GM04504 (cell line): ENCODE results near the gene CREB5.

Experiments used
- DNase-seq: peaks from one replicate; pipeline ENCODE4 v3.0.0-alpha.2; 2012; ENCODE audit warnings: low read depth

The CREB5 gene

DNA sequence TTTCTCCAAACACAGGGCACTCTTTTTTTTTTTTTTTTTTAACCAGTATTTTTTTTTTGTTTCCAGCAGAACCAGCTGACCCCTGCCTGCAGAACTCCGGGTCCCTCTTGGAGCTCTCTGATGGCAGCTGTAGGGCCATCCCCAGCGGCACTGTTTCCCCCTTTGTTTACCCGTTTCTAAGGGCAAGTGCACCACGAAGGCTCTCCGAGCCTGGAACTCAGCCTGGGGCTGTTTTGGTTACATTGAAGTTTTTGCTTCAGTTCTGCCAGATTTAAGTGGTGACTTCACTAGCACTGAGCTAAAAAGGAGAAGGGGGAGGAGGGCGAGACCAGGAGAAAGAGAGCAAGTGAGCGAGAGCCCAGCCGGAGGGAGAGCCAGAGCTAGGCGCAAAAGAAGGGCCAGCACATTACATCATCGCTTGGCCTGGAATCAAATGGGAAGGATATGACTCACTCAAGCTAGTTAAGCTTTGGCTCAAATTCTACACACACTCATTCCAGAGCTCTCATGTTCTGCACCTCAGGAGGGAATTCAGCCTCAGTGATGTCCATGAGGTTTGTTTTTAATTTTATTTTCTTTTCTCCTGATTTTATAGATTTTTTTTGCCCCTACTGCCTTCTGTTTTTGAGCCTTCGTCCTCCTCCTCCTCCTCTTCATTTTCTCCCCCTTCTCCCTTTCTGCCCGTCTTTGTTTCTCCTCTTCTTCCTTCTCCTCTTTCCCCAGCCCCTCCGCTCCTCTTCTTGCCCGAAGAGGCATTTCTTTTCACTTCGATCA, 273.5 kb downstream of the CREB5 start:
- DNase-seq, result peak; percentile 98

DNA sequence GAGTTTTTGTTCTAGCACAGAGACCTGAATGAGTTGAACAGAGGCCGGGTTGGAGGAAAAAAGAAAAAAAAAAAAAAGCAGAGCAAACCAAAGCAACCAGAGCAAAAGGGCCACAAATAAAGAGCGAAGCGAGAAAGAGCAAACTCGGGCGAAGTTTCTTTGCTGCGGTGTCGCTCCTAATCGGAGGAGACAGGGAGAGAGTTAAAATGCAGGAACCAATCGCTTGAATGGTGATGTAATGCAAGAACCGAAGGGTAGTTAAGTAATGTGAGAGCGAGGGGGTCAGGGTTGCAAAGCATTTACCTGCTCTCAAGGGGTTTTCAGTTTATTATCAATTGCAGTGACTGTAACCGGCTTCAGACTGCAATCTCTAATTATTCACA, 274.1 kb downstream of the CREB5 start:
- DNase-seq, result peak; percentile 10

DNA sequence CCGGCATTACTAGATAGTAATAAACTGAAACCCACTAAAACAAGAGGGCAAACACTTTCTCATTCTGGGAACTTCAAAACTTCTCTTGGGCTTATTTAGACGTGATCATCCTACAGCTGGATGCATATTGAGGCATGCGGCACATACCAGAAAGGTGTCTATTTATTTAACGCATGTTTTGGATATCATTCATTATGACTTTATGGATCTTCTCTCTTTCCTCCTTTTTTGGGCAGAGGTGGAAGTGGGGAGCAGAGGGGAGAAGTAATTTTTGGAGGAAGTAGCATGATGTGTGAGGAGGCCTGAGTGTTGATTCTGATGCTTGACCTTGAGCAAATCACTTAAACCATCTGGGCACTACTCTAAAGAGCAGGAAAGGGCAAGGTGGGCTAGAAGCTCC, 275.2 kb downstream of the CREB5 start:
- DNase-seq, result no peak

DNA sequence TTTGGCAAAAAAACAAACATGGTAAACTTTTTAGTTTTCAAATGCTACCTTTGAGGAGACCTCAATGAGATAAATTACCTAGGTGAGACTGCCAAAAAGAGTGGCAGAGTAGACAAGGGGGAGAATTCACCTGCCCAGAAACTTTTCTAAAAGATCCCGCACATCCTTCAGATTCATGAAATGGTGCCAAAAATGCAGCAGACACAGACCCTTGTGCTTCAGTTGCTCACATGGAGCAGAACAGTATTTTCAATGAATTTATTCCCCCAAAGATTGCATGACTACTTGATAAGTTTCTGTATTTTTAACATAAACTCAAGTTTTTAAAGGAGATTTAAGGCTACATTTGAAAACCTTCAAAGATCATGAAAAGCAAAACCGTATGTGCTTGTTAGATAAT, 275.9 kb downstream of the CREB5 start:
- DNase-seq, result no peak

DNA sequence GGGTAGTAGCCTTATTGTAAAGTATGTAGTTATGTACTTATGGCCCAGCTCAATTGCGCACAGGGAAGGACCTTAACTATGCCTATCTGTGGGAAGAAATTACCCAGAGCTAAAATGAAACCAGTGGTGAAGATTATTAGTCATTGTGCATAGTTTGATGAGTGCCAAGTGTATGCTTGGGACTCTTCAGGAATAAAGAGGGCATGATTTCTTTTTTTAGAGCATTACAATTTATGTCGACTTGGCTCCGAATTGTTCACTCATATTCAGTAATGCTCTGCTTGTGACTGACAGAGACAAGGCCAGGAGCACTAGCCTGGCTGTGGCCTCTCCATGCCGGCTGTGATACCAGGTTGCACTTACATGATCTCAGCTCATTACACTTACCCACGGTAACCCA, 276.3 kb downstream of the CREB5 start:
- peak; percentile 38 for DNase-seq

DNA sequence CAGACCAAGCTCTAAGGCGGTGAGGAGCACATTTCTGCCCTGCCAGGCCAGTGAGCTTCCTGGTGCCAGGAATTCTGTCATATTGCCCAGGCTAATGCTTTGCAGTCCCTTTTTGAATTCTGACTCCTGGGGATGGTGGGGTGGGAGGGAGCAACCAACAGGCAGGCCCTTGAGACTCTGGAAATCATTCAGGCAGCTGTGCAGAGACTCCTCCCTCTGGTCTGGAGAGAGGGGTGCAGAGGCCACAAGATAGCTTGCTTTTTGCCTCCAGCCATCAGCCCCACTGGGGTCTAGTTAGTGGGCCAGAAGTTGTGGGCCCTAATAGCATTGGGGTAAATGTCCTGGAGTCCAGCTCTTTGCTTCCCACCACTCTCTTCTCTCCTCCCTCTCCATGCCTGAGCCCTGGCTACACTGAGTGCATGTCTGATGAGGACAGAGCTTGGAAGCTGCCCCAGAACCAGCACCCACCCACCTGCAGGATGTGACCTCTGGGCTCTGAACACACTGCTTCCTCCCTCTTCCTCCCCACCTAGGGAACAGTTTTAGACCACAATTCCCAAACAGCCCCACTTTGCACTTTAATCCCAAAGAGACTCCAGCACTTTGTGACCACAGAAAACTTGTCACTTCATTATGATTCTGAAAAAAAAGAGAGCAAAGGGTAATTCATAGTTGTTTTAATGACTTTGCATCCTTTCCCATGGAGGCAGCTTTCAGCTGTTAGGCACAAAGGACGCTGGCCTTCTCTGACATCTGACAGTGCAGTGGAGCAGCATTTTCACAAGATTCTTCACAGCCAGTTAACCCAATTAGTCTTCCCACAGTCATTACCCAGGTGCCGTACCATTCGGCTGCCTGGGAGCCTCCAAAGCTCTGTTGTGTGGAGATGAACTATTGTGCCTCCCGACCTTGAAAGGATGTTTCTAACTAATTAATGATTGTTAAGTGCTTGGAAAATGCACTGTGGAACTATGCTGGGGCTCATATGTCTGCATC, 283.3 kb downstream of the CREB5 start:
- no peak for DNase-seq

DNA sequence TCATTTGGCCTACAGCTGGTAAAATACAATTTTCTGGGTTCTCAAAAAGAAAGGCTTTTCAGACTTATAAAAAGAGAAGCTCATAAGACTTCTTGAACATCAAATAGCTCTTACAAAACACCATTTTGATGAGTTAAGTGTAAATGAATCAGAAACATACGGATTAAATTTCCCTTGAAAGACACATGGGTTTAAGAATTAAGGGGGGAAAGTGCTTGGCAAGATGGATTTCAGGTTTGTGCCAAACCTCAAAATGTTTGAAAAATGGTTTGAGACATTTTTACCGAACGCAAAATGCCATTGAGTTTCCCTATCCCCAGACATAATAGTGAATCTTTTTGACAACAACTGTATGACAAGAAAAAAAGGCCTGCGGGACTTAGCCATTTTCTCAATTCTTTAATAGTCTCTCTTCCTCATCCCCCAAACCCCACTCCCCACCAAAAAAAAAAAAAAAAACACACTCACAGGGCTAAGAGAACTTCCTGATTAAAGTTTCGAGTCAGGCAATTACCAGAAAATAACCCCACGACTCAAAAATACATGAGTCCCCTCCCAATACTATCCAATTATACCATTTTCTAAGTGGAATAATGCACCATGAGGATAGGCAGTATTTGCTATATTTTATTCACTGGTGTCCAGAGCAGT, 285.7 kb downstream of the CREB5 start:
- DNase-seq, result peak; percentile 7

DNA sequence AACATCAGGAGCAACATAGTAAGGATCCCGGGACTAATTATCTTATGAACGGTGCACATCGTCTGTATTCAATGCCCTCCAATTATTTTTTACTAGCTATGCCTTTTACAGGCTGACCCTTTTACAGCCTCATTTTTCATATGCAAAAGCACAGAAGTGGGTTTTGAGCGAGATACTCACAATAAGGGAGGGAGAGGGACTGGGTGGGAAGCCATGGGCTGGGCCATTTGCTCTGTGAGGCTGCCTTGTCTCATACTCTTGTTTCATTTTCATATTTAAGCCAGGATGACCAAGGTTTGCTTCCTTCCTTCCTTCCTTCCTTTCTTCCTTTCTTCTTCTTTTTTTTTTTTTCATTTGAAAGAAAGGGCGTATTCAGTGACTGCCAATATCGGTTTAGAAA, 286.5 kb downstream of the CREB5 start:
- no peak for DNase-seq

DNA sequence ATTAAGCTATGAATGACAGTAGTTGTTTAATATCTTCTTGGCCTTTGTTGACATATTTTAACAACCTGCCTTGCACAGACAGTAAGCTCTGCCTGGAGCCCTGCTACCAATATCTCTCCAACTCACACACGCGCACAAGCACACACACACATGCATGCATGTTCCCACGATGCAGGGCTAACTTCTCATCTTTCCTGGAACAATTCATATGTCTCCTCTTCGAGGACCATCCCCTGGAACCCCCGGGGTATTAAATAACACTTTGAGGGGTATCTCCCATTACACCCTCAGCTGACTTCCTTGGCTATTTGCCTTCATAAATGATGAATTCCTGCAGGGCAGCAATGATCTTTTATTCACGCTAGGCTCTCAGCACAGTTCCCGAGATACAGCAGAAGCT, 287.8 kb downstream of the CREB5 start:
- DNase-seq, result no peak

DNA sequence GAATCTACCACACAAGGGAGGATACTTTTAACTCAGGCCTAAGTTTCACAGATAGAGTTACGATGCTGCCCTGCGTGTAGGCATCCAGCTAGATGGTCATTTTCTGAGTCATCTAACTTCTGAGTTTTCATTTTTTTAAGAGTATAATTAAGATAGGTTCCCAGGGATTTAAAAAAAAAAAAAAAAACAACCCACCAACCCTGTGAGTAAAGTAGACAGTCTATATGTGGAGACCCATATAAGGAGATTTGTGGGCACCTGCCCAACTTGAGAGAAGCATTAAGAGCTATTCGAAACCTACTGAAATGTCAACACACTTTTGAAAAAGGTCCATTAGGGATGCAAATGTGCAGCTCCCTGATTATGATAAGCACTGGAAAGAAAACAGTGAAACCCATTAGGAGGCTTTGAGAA, 288.5 kb downstream of the CREB5 start:
- DNase-seq, result no peak

DNA sequence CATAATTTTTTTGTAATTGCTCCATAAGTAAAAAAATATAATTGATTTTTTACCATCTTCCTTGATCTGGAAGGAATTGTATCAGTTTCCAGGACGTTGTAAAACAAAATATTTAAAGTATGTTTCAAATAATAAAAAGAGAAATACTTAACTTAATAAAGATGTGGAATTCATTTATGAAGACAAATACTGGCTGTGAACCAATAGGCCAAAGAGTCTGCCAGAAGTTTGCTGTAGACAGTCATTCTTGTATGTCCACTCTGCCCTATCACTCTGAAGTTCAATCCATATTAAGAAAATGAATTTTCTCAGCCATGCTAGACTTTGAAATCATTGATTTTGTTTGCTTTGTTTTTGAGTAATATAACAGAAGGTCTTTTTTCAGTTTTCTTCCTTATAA, 289.4 kb downstream of the CREB5 start:
- DNase-seq, result no peak

DNA sequence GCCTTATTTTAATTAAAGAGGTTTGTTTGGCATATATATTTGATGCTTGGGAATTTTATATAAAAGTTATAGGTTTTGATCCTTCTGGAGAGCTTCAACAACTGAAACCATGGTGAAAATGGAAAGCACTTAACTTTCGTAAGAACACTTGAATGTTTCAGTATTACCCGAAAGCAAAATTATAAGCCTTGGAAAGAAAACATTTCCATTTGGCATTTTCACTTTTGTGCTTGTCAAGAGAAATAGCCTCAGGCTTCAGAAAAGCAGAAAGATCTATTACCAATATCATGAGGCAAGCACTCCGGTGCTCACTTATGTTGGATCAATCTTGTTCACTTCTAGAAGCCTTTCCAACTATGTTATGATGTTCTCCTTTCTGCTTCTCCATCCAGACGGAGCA, 289.9 kb downstream of the CREB5 start:
- DNase-seq, result no peak

DNA sequence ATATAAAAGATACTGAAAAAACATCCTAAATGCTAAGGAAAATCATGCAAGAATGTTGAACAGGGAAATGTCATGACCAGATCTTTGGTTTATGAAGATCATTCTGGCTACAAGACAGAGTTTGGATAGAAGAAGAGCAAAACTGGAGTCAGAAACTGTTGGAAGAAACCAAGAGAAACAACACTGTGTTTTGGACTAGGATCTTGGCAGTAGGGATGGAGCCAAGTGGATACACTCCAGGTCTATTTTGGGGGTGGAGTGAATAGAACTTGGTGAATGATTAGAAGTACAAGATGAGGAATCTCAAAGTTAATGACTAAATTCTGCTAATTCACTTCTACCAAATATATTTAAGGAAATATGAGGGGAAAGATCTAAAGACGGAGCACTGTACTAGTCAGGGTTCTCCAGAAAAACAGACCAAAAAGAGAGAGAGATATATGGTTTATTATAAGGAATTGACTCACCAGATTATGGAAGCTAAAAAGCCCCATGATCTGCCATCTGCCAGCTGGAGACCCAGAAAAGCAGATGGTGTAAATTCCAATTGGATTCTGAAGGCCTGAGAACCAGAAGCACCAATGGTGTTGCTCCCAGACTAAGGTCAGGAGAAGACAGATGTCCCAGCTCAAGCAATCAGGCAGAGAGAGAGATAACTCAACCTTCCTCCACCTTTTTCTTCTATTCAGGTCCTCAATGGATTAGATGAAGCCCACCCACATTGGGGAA, 290.9 kb downstream of the CREB5 start:
- no peak for DNase-seq

DNA sequence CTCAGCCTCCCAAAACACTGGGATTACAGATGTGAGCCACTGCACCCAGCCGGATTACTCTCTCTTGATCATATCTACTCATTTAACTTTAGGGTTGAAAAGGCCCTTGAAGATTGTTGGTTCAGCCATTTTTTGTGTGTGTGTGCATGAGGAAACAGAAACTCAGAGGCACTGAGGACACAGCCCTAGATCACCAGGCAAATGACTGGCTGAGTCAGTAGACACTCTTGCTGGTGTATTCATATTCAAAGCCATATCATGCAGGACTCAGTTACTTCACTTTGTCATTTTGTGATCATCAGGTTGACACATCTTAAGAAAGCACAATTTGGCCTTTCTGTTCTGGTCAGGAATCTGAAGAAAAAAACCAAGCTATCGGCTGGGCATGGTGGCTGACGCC, 292.4 kb downstream of the CREB5 start:
- no peak for DNase-seq

DNA sequence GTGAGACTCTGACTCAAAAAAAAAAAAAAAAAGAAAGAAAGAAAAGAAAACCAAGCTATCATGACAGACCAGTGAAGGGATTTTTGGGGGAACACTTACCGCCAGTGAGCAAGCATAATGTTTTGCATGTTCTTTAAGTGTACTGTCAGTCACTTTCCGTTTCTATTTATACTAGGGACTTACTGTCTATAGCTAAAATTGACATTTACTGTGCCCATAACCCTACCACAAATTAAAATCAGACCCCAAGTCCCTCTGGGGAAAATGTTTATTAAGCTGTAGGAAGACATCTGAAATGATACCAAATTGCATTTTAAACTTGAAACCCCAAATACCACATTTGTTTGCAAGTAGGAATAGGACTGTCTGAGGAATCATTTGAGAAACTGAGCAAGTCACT, 293.0 kb downstream of the CREB5 start:
- DNase-seq, result no peak

DNA sequence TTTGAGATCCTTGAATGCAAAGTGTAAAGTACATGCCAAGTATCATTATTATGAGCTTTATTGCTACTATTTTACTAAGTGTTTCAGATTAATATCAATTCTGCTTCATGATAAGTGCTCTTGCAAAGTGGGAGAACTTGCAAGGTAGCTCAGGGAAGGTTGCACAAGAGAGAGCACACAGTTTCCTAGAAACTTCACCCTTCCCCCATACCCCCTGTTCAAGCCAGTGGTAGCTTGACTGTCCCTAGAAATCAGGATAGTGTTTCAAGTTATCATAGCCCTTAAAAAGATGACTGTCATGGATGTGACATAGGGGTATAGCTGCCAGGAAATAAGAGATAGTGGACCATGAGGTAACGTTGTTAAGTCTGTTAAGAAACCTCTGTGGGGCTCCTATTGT, 294.3 kb downstream of the CREB5 start:
- DNase-seq, result no peak

DNA sequence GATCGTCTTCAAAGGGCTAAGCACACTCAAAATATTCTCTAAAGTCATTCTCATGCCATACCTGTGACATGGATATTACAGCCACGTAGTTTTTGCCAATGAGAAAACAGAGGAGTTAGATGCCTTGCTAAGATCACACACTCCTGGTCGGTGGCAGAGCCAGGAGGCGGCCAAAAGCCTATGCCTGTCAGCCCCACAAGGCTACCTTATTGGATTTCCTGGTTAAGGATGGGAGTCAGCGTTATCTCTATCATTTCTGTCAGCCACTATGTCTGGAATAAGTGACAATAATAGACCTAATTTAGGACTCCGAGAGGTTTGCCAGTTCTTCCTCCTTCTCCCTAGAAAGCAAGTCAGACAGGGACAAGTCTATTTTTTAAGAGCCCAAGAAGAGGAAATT, 295.0 kb downstream of the CREB5 start:
- no peak for DNase-seq

DNA sequence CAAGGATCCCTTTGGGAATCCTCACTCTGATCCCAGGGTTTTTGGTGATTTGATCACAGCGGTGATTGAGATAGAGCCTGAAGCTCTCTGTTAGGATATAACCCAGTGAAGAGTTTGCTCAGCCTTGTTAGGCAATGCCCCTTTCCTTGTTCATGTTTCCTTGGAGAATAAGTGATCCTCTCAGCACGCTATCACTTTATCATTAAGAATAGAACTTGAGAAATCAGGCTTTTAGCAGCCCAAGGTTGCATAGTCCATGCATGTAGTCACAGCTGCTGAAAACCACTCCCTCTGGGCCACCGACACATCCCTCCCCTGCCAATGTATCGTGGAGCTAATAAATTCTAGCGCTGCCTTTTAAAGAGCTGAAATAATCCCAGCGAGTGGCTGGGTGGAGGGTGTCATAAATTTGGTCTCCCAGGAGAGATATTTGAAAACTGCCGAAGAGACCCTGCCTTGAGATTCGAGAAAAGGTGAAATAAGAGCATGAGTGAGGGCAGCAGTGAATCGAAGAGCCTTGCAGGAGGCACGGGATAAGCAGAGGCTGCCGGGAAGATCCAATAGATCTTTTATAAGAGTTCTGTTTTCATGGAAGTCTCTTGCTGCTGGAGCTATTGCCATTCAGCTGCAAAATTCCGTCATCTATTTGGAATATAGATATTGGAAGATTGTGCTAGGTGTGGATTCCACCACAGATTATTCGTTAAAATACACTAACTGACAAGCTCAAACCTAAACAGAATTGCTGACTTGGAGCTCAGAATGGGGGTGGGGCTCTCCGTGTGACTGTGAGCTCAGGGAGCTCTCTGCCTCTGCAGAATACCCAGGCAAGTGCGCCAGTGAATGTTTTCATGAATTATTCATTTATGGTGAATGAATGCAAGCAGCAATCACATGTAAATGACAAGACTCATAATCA, 296.0 kb downstream of the CREB5 start:
- DNase-seq, result no peak

DNA sequence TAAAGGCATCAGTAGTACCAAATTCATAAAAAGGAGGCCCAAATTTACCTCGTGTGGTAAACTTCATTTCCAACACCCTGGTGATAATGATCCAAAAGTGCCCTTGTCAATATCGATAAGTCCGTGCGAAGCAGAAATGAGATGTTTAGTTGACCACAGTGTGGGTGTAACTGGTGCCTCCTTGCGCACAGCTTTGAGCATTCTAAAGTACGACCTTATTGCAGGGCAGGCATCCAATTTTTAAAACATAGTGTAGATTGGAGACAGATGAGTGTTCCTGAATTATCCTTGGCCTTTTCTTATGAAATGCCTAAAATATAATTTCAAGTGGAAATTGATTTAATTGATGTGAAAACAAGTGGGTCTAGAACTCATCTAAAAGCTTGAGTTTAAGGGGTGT, 297.4 kb downstream of the CREB5 start:
- DNase-seq, result no peak

DNA sequence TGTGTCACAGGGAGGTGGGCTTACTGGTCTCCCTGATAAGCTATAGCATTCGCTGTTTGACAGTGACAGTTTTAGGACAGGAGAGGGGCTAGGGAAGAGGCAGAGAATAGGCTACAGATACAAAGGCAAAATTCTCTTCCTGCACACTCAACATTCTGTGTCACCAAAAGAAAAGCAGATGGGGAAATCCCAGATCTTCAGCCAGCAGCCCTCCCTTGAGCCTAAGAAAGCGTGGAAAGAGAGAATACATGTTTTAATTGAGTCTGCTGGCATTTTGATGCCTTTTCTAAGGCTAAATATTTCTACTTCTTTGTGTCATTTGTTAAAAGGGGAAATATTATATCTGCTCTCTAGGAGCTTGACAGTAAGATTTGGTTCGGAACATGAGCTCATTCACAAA, 298.8 kb downstream of the CREB5 start:
- no peak for DNase-seq
